ENCODE measurements around the gene NMUR1.
"Not testable (repeated sequence)": the region's sequence is repeated elsewhere in the genome, so short reads cannot be mapped to it uniquely, and the experiment has no call there.

NMUR1 gene

GRCh38 chr2:231530099-231531011 is at the start of gene NMUR1:
Gene NMUR1 (minus strand): TSS chr2:231530445. CDS start chr2:231530361, 84 bp downstream.
- H3K27ac ChIP-seq (ENCODE audit: low read length), result no peak within 1 kb of the TSS
- no peaks in the 10 kb centered on the region for H3K36me3 ChIP-seq (ENCODE audit: control insufficient read depth, insufficient read depth, low read length)

GRCh38 chr2:231579560-231579959 is 49.3 kb upstream of the NMUR1 start:
- Histone ChIP-seq H3K4me3 (ENCODE audit: low read length) (no peak overlapping the region), H3K4me1 (ENCODE audit: control insufficient read depth, insufficient read depth, low read length) (peaks cover 4% of the 10 kb centered on the region), H3K36me3 (ENCODE audit: control insufficient read depth, insufficient read depth, low read length) (no peaks in the 10 kb centered on the region), H3K27me3 (ENCODE audit: control insufficient read depth, insufficient read depth, low read length) (no peaks in the 10 kb centered on the region), H3K27ac (ENCODE audit: low read length) (no peak overlapping the region), H3K9me3 (ENCODE audit: control insufficient read depth, insufficient read depth, low read length) (no peaks in the 10 kb centered on the region)
- no peak for DNase-seq (ENCODE audit: low read depth, low spot score)
- 97% methylated on average over 1 of the region's 3 CpGs for WGBS (ENCODE audit: insufficient coverage, insufficient read length)

More at GRCh38 chr2:231530099-231531011, at the start of gene NMUR1:
- H3K4me3 ChIP-seq (ENCODE audit: low read length), result peak within 1 kb of the TSS; percentile 60; the same call in 1 of the 2 replicates
- peaks cover 2% of the 10 kb centered on the region for H3K4me1 ChIP-seq (ENCODE audit: control insufficient read depth, insufficient read depth, low read length)
- no CpG with 5 or more reads among the region's 85 CpGs for WGBS (ENCODE audit: insufficient coverage, insufficient read length)
- peak; percentile 25 for DNase-seq (ENCODE audit: low read depth, low spot score)
- no peaks in the 10 kb centered on the region for H3K9me3 ChIP-seq (ENCODE audit: control insufficient read depth, insufficient read depth, low read length)
- peaks cover 3% of the 10 kb centered on the region; the same call in 1 of the 2 replicates for H3K27me3 ChIP-seq (ENCODE audit: control insufficient read depth, insufficient read depth, low read length)

- not testable (repeated sequence) for H3K9me3 ChIP-seq (ENCODE audit: control insufficient read depth, insufficient read depth, low read length); H3K27me3 ChIP-seq (ENCODE audit: control insufficient read depth, insufficient read depth, low read length); H3K4me1 ChIP-seq (ENCODE audit: control insufficient read depth, insufficient read depth, low read length); DNase-seq (ENCODE audit: low read depth, low spot score); H3K4me3 ChIP-seq (ENCODE audit: low read length); H3K36me3 ChIP-seq (ENCODE audit: control insufficient read depth, insufficient read depth, low read length); H3K27ac ChIP-seq (ENCODE audit: low read length)
- no CpG with 5 or more reads among the region's 2 CpGs for WGBS (ENCODE audit: insufficient coverage, insufficient read length)
Observed at GRCh38 chr2:231578655-231579054, 48.4 kb upstream of the NMUR1 start.

- Histone ChIP-seq H3K4me3 (ENCODE audit: low read length) (no peak overlapping the region), H3K9me3 (ENCODE audit: control insufficient read depth, insufficient read depth, low read length) (no peaks in the 10 kb centered on the region), H3K36me3 (ENCODE audit: control insufficient read depth, insufficient read depth, low read length) (no peaks in the 10 kb centered on the region), H3K27me3 (ENCODE audit: control insufficient read depth, insufficient read depth, low read length) (no peaks in the 10 kb centered on the region), H3K4me1 (ENCODE audit: control insufficient read depth, insufficient read depth, low read length) (peaks cover 14% of the 10 kb centered on the region), H3K27ac (ENCODE audit: low read length) (peak overlapping the region; percentile 5)
- no peak for DNase-seq (ENCODE audit: low read depth, low spot score)
- WGBS (ENCODE audit: insufficient coverage, insufficient read length), result no CpG with 5 or more reads among the region's 4 CpGs
Observed at GRCh38 chr2:231576465-231576864, 46.2 kb upstream of the NMUR1 start.

GRCh38 chr2:231575612-231576256 is 45.5 kb upstream of the NMUR1 start:
- no peak for DNase-seq (ENCODE audit: low read depth, low spot score)
- WGBS (ENCODE audit: insufficient coverage, insufficient read length), result no CpG with 5 or more reads among the region's 10 CpGs
- H3K4me1 ChIP-seq (ENCODE audit: control insufficient read depth, insufficient read depth, low read length), result peaks cover 14% of the 10 kb centered on the region
- no peaks in the 10 kb centered on the region for H3K36me3 ChIP-seq (ENCODE audit: control insufficient read depth, insufficient read depth, low read length)
- H3K9me3 ChIP-seq (ENCODE audit: control insufficient read depth, insufficient read depth, low read length), result no peaks in the 10 kb centered on the region
- no peak overlapping the region for H3K4me3 ChIP-seq (ENCODE audit: low read length)
- no peak overlapping the region for H3K27ac ChIP-seq (ENCODE audit: low read length)
- no peaks in the 10 kb centered on the region for H3K27me3 ChIP-seq (ENCODE audit: control insufficient read depth, insufficient read depth, low read length)

- H3K27ac ChIP-seq (ENCODE audit: low read length), result no peak overlapping the region
- no CpG with 5 or more reads among the region's 15 CpGs for WGBS (ENCODE audit: insufficient coverage, insufficient read length)
- DNase-seq (ENCODE audit: low read depth, low spot score), result no peak
- no peaks in the 10 kb centered on the region for H3K27me3 ChIP-seq (ENCODE audit: control insufficient read depth, insufficient read depth, low read length)
- H3K4me3 ChIP-seq (ENCODE audit: low read length), result no peak overlapping the region
- H3K9me3 ChIP-seq (ENCODE audit: control insufficient read depth, insufficient read depth, low read length), result no peaks in the 10 kb centered on the region
- no peaks in the 10 kb centered on the region for H3K36me3 ChIP-seq (ENCODE audit: control insufficient read depth, insufficient read depth, low read length)
- H3K4me1 ChIP-seq (ENCODE audit: control insufficient read depth, insufficient read depth, low read length), result peaks cover 14% of the 10 kb centered on the region
Observed at GRCh38 chr2:231573698-231574421, 43.6 kb upstream of the NMUR1 start.

GRCh38 chr2:231573096-231573495 is 42.9 kb upstream of the NMUR1 start:
- no peak overlapping the region for H3K4me3 ChIP-seq (ENCODE audit: low read length)
- no peaks in the 10 kb centered on the region for H3K27me3 ChIP-seq (ENCODE audit: control insufficient read depth, insufficient read depth, low read length)
- H3K36me3 ChIP-seq (ENCODE audit: control insufficient read depth, insufficient read depth, low read length), result no peaks in the 10 kb centered on the region
- H3K27ac ChIP-seq (ENCODE audit: low read length), result no peak overlapping the region
- H3K9me3 ChIP-seq (ENCODE audit: control insufficient read depth, insufficient read depth, low read length), result no peaks in the 10 kb centered on the region
- no CpG with 5 or more reads among the region's 4 CpGs for WGBS (ENCODE audit: insufficient coverage, insufficient read length)
- H3K4me1 ChIP-seq (ENCODE audit: control insufficient read depth, insufficient read depth, low read length), result peaks cover 18% of the 10 kb centered on the region
- DNase-seq (ENCODE audit: low read depth, low spot score), result no peak

GRCh38 chr2:231571661-231572191 is 41.5 kb upstream of the NMUR1 start:
- H3K27me3 ChIP-seq (ENCODE audit: control insufficient read depth, insufficient read depth, low read length), result no peaks in the 10 kb centered on the region
- peaks cover 18% of the 10 kb centered on the region for H3K4me1 ChIP-seq (ENCODE audit: control insufficient read depth, insufficient read depth, low read length)
- H3K27ac ChIP-seq (ENCODE audit: low read length), result no peak overlapping the region
- no peak overlapping the region for H3K4me3 ChIP-seq (ENCODE audit: low read length)
- no peaks in the 10 kb centered on the region for H3K36me3 ChIP-seq (ENCODE audit: control insufficient read depth, insufficient read depth, low read length)
- DNase-seq (ENCODE audit: low read depth, low spot score), result no peak
- H3K9me3 ChIP-seq (ENCODE audit: control insufficient read depth, insufficient read depth, low read length), result no peaks in the 10 kb centered on the region
- no CpG with 5 or more reads among the region's 4 CpGs for WGBS (ENCODE audit: insufficient coverage, insufficient read length)

- DNase-seq (ENCODE audit: low read depth, low spot score); H3K9me3 ChIP-seq (ENCODE audit: control insufficient read depth, insufficient read depth, low read length); H3K4me3 ChIP-seq (ENCODE audit: low read length); H3K27me3 ChIP-seq (ENCODE audit: control insufficient read depth, insufficient read depth, low read length); H3K36me3 ChIP-seq (ENCODE audit: control insufficient read depth, insufficient read depth, low read length); H3K27ac ChIP-seq (ENCODE audit: low read length): not testable (repeated sequence)
- WGBS (ENCODE audit: insufficient coverage, insufficient read length), result no CpG with 5 or more reads among the region's 5 CpGs
- peaks cover 14% of the 10 kb centered on the region for H3K4me1 ChIP-seq (ENCODE audit: control insufficient read depth, insufficient read depth, low read length)
Observed at GRCh38 chr2:231570915-231571314, 40.7 kb upstream of the NMUR1 start.

Measured in iPS DF 6.9 (cell line).